IMR-90 (cell line): ENCODE measurements around the gene TYRO3. TPM values are rescaled to one million over a fixed set of nuclear protein-coding genes. Genes with fewer than 3 reads are reported as not detected.

Experiments used
- ATAC-seq: fragments of 200-7000 bp; cut with Tn5 transposase; 2 replicates; pipeline ENCODE4 v1.9.1; 2020; ENCODE audit warnings: low read depth, mild to moderate bottlenecking, moderate library complexity
- BruUV-seq: library from RNA; stranded (reverse); fragments of 400-500 nt; replicated peaks from 2 replicates; lab custom pipeline; 2021; lab: Mats Ljungman, UMichigan
- CTCF ChIA-PET: fragments of 300-600 bp; formaldehyde crosslinking; extraction: SDS; loops from one replicate; lab custom pipeline; 2021; ENCODE audit warnings: antibody characterized with exemption; lab: Yijun Ruan, JAX
- POLR2A ChIA-PET: fragments of 300-600 bp; sonication (Branson Sonifier 250); formaldehyde crosslinking; loops from one replicate; lab custom pipeline; 2022; ENCODE audit warnings: antibody characterized with exemption; ENCODE audit not compliant: unreplicated experiment; lab: Charles Lee
- DNase-seq: peaks from one replicate; pipeline ENCODE4 v3.0.0; 2013
- H2AFZ ChIP-seq: replicated peaks from 2 replicates; pipeline ENCODE3; 2013; ENCODE audit warnings: low read length, mild to moderate bottlenecking; ENCODE audit not compliant: poor library complexity
- H2AK5ac ChIP-seq: 2 replicates; pipeline ENCODE4 v1.6.1; 2013; ENCODE audit warnings: low read depth, low read length, inconsistent platforms
- H2AK9ac ChIP-seq: replicated peaks from 2 replicates; pipeline ENCODE3; 2013; ENCODE audit warnings: mild to moderate bottlenecking, low read depth, low read length, moderate library complexity; ENCODE audit not compliant: poor library complexity
- H2BK120ac ChIP-seq: 2 replicates; pipeline ENCODE4 v1.6.1; 2013; ENCODE audit warnings: low read depth, low read length, inconsistent platforms
- H2BK15ac ChIP-seq: 3 replicates; pipeline ENCODE4 v1.6.1; 2013; ENCODE audit warnings: low read depth, low read length, inconsistent platforms
- H2BK20ac ChIP-seq: 2 replicates; pipeline ENCODE4 v1.6.1; 2013; ENCODE audit warnings: low read depth, mild to moderate bottlenecking, inconsistent platforms, low read length, moderate library complexity
- H2BK5ac ChIP-seq: 2 replicates; pipeline ENCODE4 v1.6.1; 2013; ENCODE audit warnings: mild to moderate bottlenecking, low read depth, low read length, inconsistent platforms; ENCODE audit not compliant: poor library complexity, severe bottlenecking
- H3K14ac ChIP-seq: replicated peaks from 2 replicates; pipeline ENCODE4 v1.6.1; 2013; ENCODE audit warnings: low read depth, low read length, inconsistent platforms
- H3K18ac ChIP-seq: 2 replicates; pipeline ENCODE4 v1.6.1; 2013; ENCODE audit warnings: low read depth, low read length, control low read depth
- H3K23ac ChIP-seq: 2 replicates; pipeline ENCODE4 v1.6.1; 2013; ENCODE audit warnings: low read depth, low read length, inconsistent platforms
- H3K27ac ChIP-seq: 2 replicates; pipeline ENCODE4 v1.5.1; 2013; ENCODE audit warnings: mild to moderate bottlenecking, control low read depth, low read length; ENCODE audit not compliant: insufficient read depth
- H3K27me3 ChIP-seq: 2 replicates; pipeline ENCODE4 v1.6.1; 2013; ENCODE audit warnings: low read length; ENCODE audit not compliant: control insufficient read depth, insufficient read depth
- H3K36me3 ChIP-seq: 2 replicates; pipeline ENCODE4 v1.6.1; 2013; ENCODE audit warnings: low read length, mixed read lengths; ENCODE audit not compliant: control insufficient read depth, insufficient read depth
- H3K4ac ChIP-seq: 2 replicates; pipeline ENCODE4 v1.6.1; 2013; ENCODE audit warnings: low read depth, low read length, inconsistent platforms
- H3K4me1 ChIP-seq: 2 replicates; pipeline ENCODE4 v1.6.1; 2013; ENCODE audit warnings: low read length, mixed read lengths; ENCODE audit not compliant: control insufficient read depth, insufficient read depth
- H3K4me2 ChIP-seq: 2 replicates; pipeline ENCODE4 v1.6.1; 2013; ENCODE audit warnings: low read depth, mild to moderate bottlenecking, control low read depth, low read length, moderate library complexity
- H3K4me3 ChIP-seq: 2 replicates; pipeline ENCODE4 v1.5.1; 2013; ENCODE audit warnings: low read depth, mild to moderate bottlenecking, control low read depth, low read length, moderate library complexity; ENCODE audit not compliant: insufficient read depth
- H3K56ac ChIP-seq: 2 replicates; pipeline ENCODE4 v1.6.1; 2013; ENCODE audit warnings: low read length, inconsistent platforms; ENCODE audit not compliant: insufficient read depth; ENCODE audit errors: extremely low read depth
- H3K79me1 ChIP-seq, 2 experiments: 2 replicates each; pipeline ENCODE4 v1.6.1; 2013; ENCODE audit warnings: low read length in 2 of 2, inconsistent platforms in 1 of 2, low read depth in 1 of 2
- H3K9ac ChIP-seq: 2 replicates; pipeline ENCODE4 v1.6.1; 2013; ENCODE audit warnings: low read depth, low read length, control low read depth
- H3K9me1 ChIP-seq: 2 replicates; pipeline ENCODE4 v1.6.1; 2013; ENCODE audit warnings: low read length, inconsistent platforms; ENCODE audit not compliant: insufficient read depth
- H3K9me3 ChIP-seq: 2 replicates; pipeline ENCODE4 v1.6.1; 2013; ENCODE audit warnings: low read length; ENCODE audit not compliant: control insufficient read depth, insufficient read depth
- H4K20me1 ChIP-seq: 2 replicates; pipeline ENCODE4 v1.6.1; 2013; ENCODE audit warnings: low read length, inconsistent platforms; ENCODE audit not compliant: insufficient read depth
- H4K5ac ChIP-seq: 2 replicates; pipeline ENCODE4 v1.6.1; 2013; ENCODE audit warnings: mild to moderate bottlenecking, low read depth, low read length, control low read depth
- H4K8ac ChIP-seq, 2 experiments: 2 replicates each; pipeline ENCODE4 v1.6.1; 2013; ENCODE audit warnings: low read depth in 2 of 2, low read length in 2 of 2, control low read depth in 1 of 2, inconsistent platforms in 1 of 2
- H4K91ac ChIP-seq: 2 replicates; pipeline ENCODE4 v1.6.1; 2013; ENCODE audit warnings: low read depth, low read length, inconsistent platforms; ENCODE audit not compliant: insufficient read depth
- CEBPB ChIP-seq: IDR thresholded peaks from 2 replicates; pipeline ENCODE4 v1.6.1; 2012; ENCODE audit warnings: low read depth, low read length, improper control_type of control experiment
- ELK1 ChIP-seq: fragments of 150-350 bp; IDR thresholded peaks from 2 replicates; pipeline ENCODE4 v1.6.1; 2016; ENCODE audit warnings: low read depth, mild to moderate bottlenecking, low read length, moderate library complexity, borderline replicate concordance
- FOS ChIP-seq: fragments of 150-350 bp; IDR thresholded peaks from 2 replicates; pipeline ENCODE4 v1.6.1; 2016; ENCODE audit warnings: low read depth, low read length
- MXI1 ChIP-seq: IDR thresholded peaks from 2 replicates; pipeline ENCODE4 v1.6.1; 2012; ENCODE audit warnings: low read depth, mild to moderate bottlenecking, low read length, moderate library complexity, borderline replicate concordance
- NFE2L2 ChIP-seq: fragments of 150-350 bp; IDR thresholded peaks from 2 replicates; pipeline ENCODE4 v1.6.1; 2016; ENCODE audit warnings: low read depth, mild to moderate bottlenecking, low read length
- RAD21 ChIP-seq: IDR thresholded peaks from 2 replicates; pipeline ENCODE4 v1.6.1; 2012; ENCODE audit warnings: low read length, improper control_type of control experiment
- RCOR1 ChIP-seq: IDR thresholded peaks from 2 replicates; pipeline ENCODE4 v1.6.1; 2012; ENCODE audit warnings: mild to moderate bottlenecking, low read length, improper control_type of control experiment; ENCODE audit not compliant: insufficient replicate concordance
- RFX5 ChIP-seq: IDR thresholded peaks from 2 replicates; pipeline ENCODE4 v1.8.0; 2012; ENCODE audit warnings: low read depth, mild to moderate bottlenecking, low read length, moderate library complexity
- SMC3 ChIP-seq: fragments of 150-350 bp; IDR thresholded peaks from 2 replicates; pipeline ENCODE4 v1.6.1; 2016; ENCODE audit warnings: low read depth, mild to moderate bottlenecking, antibody characterized with exemption, low read length, moderate library complexity
- USF2 ChIP-seq: fragments of 150-350 bp; IDR thresholded peaks from 2 replicates; pipeline ENCODE4 v1.6.1; 2017; ENCODE audit warnings: mild to moderate bottlenecking, antibody characterized with exemption, low read length, low read depth
- WGBS, 2 experiments: methylation state at CpG; one replicate each; pipeline versions ENCODE4 v1.1.5 to v1.1.7; 2013; ENCODE audit warnings: missing lambda C conversion rate in 2 of 2; ENCODE audit not compliant: insufficient read length in 1 of 2; ENCODE audit errors: extremely low coverage in 2 of 2; 5-methylcytosine and 5-hydroxymethylcytosine counted together
- dilution Hi-C: fragments of 300-500 bp; cut with HindIII; formaldehyde crosslinking; loops from one replicate; pipeline ENCODE4 v1.14.3; 2018; ENCODE audit warnings: low sequenced_read_pairs; ENCODE audit not compliant: unreplicated experiment
- in situ Hi-C: fragments of 300-500 bp; cut with MboI; formaldehyde crosslinking; loops from 3 replicates; pipeline ENCODE4 v1.14.3; 2019; ENCODE audit warnings: low sequenced_read_pairs, inconsistent platforms, mixed read lengths
- intact Hi-C: fragments of 100-400 bp; cut with micrococcal nuclease; formaldehyde crosslinking; loops from 2 replicates; pipeline ENCODE4 v1.10.0; 2022
- polyA plus RNA-seq, 3 experiments: library from polyadenylated mRNA; depleted of rRNA; stranded (reverse); fragments of >200 nt; gene quantifications; 2 replicates each; pipeline ENCODE4 v1.2.3, GENCODE V29; 2012; ENCODE audit warnings: low replicate concordance in 1 of 3
- total RNA-seq: library from RNA; depleted of rRNA; stranded (reverse); fragments of >200 nt; gene quantifications from 2 replicates; pipeline ENCODE4 v1.2.3, GENCODE V29; 2012

Gene TYRO3
- total and polyA plus RNA-seq, 2 of the 4 experiments (the other 2 are of a cell fraction), result 11.5 to 18.4 TPM

- Histone ChIP-seq H3K4me2 (no peak overlapping the region), H2BK5ac (no peak overlapping the region), H2BK120ac (no peak overlapping the region), H3K9me3 (no peaks in the 10 kb centered on the region), H4K91ac (no peak overlapping the region), H3K4me3 (no peak overlapping the region), H2BK20ac (no peak overlapping the region), H3K27me3 (no peaks in the 10 kb centered on the region), H4K20me1 (no peaks in the 10 kb centered on the region; the same call in 1 of the 2 replicates), H2AK9ac (no peak overlapping the region), H2AK5ac (no peak overlapping the region), H2AFZ (no peak overlapping the region), H2BK15ac (no peak overlapping the region), H3K23ac (no peak overlapping the region), H3K36me3 (peaks cover 69% of the 10 kb centered on the region), H4K5ac (no peak overlapping the region), H3K9me1 (no peaks in the 10 kb centered on the region), H3K18ac (no peak overlapping the region), H3K27ac (no peak overlapping the region), H3K14ac (no peak overlapping the region), H4K8ac (no peak overlapping the region), H3K79me1 (no peaks in the 10 kb centered on the region), H3K4ac (no peak overlapping the region), H3K56ac (no peak overlapping the region), H3K9ac (no peak overlapping the region), H3K4me1 (no peaks in the 10 kb centered on the region)
- TF ChIP-seq CEBPB (no peak), USF2 (no peak), RAD21 (no peak), RCOR1 (no peak), ELK1 (no peak), NFE2L2 (no peak), SMC3 (no peak), RFX5 (no peak), MXI1 (no peak), FOS (no peak)
- intact Hi-C loops (no loop called here), in situ Hi-C loops (no loop called here), dilution Hi-C loops (no loop called here)
- WGBS, 2 experiments, result 100% methylated on average over 4 of the region's 6 CpGs; no CpG with 5 or more reads in 1 of the 2 experiments
- ChIA-PET POLR2A (no interaction called here), CTCF (no interaction called here)
- no TSS peak for BruUV-seq
- ATAC-seq, result no peak
- DNase-seq, result no peak
Measured at GRCh38 chr15:41530363-41530956, 28.6 kb upstream of the TYRO3 start.
